GM12891 (cell line): ENCODE measurements around the gene MMP20.

ENCODE experiments used
- DNase-seq: peaks from one replicate; pipeline ENCODE4 v3.0.0; 2011; ENCODE audit warnings: low spot score; ENCODE audit not compliant: insufficient read length
- FAIRE-seq: peaks from 2 replicates; lab custom pipeline; 2011; peaks lifted over from hg19 to GRCh38; lab: Jason Lieb, UNC
- PAX5 ChIP-seq: IDR thresholded peaks from 2 replicates; pipeline ENCODE4 v1.6.1; 2011; ENCODE audit warnings: low read length, moderate library complexity, mild to moderate bottlenecking; ENCODE audit not compliant: insufficient read depth, severe bottlenecking
- POLR2A ChIP-seq: IDR thresholded peaks from 2 replicates; pipeline ENCODE4 v1.6.1; 2011; ENCODE audit warnings: low read depth, low read length, control low read depth
- POLR2AphosphoS5 ChIP-seq: IDR thresholded peaks from 2 replicates; pipeline ENCODE4 v1.6.1; 2011; ENCODE audit warnings: low read depth, low read length, control low read depth
- POU2F2 ChIP-seq: IDR thresholded peaks from 2 replicates; pipeline ENCODE4 v1.6.1; 2011; ENCODE audit warnings: low read depth, mild to moderate bottlenecking, control low read depth, low read length, moderate library complexity
- SPI1 ChIP-seq: IDR thresholded peaks from 2 replicates; pipeline ENCODE4 v1.6.1; 2011; ENCODE audit warnings: low read depth, low read length, control low read depth
- TAF1 ChIP-seq: IDR thresholded peaks from 2 replicates; pipeline ENCODE4 v1.6.1; 2011; ENCODE audit warnings: low read depth, low read length, control low read depth

Gene MMP20

DNA sequence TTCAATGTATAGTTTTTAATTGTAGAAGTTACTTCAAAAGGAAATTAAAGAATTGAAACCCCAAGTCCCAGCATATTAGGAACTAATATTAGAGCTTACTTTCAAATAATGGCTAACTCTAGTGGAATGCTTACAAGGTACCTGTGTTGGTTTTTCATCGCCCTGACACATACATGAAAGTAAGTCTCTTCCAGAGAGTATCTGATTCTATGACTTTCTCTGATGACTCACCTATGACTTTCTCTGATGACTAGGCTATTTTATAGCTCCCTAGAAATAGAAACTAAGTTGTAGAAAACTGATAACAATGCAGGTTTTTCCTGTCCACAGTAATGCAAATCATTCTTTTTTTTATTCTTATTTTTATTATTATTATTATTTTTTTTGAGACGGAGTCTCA is 61.0 kb downstream of the MMP20 start:
- DNase-seq (no peak), FAIRE-seq (peak; percentile 43)
- TF ChIP-seq SPI1: no peak
- TF ChIP-seq PAX5: no peak
- TF ChIP-seq POU2F2: no peak

- no peak for DNase-seq
- no peak for FAIRE-seq
- TF ChIP-seq POU2F2 (no peak), POLR2AphosphoS5 (no peak), TAF1 (no peak), PAX5 (no peak), SPI1 (no peak), POLR2A (no peak)
Measured at GRCh38 chr11:102561636-102562035, 63.5 kb downstream of the MMP20 start.

DNA sequence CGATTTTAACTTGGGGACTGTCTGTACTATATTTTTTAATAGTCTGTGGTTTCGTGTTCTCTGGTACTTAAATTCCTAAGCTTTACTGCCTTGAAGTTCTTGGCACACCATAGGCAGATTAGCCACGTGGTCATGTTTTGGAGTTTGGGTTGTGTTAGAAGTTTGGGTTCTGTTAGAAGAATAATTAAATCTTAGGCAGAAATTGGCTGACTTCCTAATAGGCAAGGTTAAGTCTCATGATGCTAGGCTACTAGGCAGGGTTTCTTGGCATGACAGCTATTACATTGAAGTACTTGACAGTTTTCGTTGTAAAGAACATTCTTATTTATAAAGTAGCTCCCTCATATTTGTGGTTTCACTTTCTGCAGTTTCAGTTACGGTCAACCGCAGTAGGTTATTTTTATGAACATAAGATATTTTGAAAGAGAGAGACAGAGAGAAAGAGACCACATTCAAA is 64.5 kb downstream of the MMP20 start:
- DNase-seq (no peak), FAIRE-seq (peak; percentile 79)
- TF ChIP-seq SPI1 (no peak), PAX5 (no peak), POU2F2 (no peak), TAF1 (no peak), POLR2A (no peak), POLR2AphosphoS5 (no peak)

- DNase-seq: no peak
- TF ChIP-seq POU2F2: peak; percentile 57; the same call in 1 of the 2 replicates
- TF ChIP-seq SPI1: no peak
- FAIRE-seq: peak; percentile 79
Measured at GRCh38 chr11:102559839-102560238, 65.3 kb downstream of the MMP20 start.

GRCh38 chr11:102555091-102555490 is 70.0 kb downstream of the MMP20 start:
- DNase-seq: no peak
- no peak for TF ChIP-seq POLR2AphosphoS5
- no peak for FAIRE-seq

DNA sequence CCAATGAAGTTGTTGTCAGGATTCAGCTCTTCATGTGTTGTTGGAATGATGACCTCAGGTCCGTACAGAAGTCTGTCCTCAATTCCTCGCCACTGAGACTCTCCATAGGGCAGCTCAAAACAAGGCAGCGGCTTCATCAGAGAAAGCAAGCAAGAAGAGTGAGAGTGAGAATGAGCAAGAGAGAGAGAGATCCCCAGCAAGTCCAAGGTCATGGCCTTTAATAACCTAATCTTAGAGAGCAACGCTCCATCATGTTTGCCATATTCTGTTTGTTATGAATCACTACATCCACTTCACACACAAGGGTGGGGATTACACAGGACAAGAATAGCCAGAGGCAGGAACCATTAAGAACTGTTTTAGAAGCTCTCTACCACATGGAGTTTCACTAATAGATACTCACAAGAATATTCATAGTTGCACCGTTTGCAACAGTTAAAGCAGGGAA is 71.3 kb downstream of the MMP20 start:
- FAIRE-seq (peak; percentile 84), DNase-seq (no peak)
- TF ChIP-seq POU2F2 (peak; percentile 18; the same call in 1 of the 2 replicates), SPI1 (no peak), PAX5 (peak; percentile 18), TAF1 (no peak), POLR2AphosphoS5 (no peak), POLR2A (no peak)

GRCh38 chr11:102552447-102553194 is 72.5 kb downstream of the MMP20 start:
- DNase-seq (no peak), FAIRE-seq (peak; percentile 23)
- TF ChIP-seq POLR2A (no peak), TAF1 (no peak), POLR2AphosphoS5 (no peak), POU2F2 (no peak), PAX5 (no peak), SPI1 (no peak)

GRCh38 chr11:102552020-102552419 is 73.1 kb downstream of the MMP20 start:
- DNase-seq (no peak), FAIRE-seq (peak; percentile 84)
- TF ChIP-seq POU2F2: no peak
- no peak for TF ChIP-seq PAX5
- no peak for TF ChIP-seq SPI1
- no peak for TF ChIP-seq TAF1
- no peak for TF ChIP-seq POLR2A
- no peak for TF ChIP-seq POLR2AphosphoS5

DNA sequence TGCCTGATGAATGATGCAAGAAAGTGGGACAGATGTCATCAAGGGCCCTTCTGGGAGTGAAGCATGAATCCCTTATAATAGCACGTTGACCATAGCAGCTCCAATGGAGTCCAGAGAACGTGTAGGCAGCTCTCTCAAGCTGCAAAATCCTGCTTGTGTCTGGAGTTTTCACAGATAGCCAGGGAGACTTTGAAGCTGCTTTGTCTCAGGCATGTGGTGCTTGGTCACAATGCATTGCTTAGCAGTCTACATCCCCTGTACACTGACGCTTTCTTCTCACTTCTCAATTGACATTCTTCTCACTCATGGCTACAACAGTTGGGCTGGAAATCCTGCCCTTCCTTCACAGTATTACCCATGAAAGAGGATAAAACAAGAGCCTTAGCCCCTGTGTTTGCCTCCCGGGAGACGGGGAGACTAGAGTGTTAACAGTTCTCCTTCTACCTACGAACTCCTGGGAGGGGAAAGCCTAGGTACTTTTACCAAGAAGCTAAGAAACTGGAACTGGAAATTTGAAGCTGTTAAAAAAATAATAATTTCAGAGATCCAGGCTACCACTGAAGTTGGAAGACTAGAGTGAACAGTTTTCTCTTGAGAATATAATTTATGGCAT is 73.9 kb downstream of the MMP20 start:
- no peak for TF ChIP-seq SPI1
- no peak for TF ChIP-seq POU2F2
- TF ChIP-seq POLR2A: no peak
- no peak for TF ChIP-seq TAF1
- no peak for TF ChIP-seq PAX5
- TF ChIP-seq POLR2AphosphoS5: no peak
- DNase-seq (no peak), FAIRE-seq (peak; percentile 94)

- TF ChIP-seq SPI1 (peak; percentile 92), TAF1 (0 out of 2 replicates have a peak, but pooled peaks have one; percentile 21), POU2F2 (peak; percentile 65; the same call in 1 of the 2 replicates), POLR2A (no peak)
- DNase-seq (no peak), FAIRE-seq (peak; percentile 95)
Measured at GRCh38 chr11:102546923-102547471, 78.1 kb downstream of the MMP20 start.
